Cerebellar cortex (tissue), 1 donor: Measurements from ENCODE around the gene TMEM80.
A peak's percentile ranks its signal among the peaks of the same experiment; 100 is the strongest.
"Not testable (repeated sequence)": the region's sequence is repeated elsewhere in the genome, so short reads cannot be mapped to it uniquely, and the experiment has no call there.

Experiments
- DNase-seq: peaks from one replicate; pipeline ENCODE4 v3.0.0-alpha.2; 2015; ENCODE audit warnings: low spot score

Gene TMEM80

DNA sequence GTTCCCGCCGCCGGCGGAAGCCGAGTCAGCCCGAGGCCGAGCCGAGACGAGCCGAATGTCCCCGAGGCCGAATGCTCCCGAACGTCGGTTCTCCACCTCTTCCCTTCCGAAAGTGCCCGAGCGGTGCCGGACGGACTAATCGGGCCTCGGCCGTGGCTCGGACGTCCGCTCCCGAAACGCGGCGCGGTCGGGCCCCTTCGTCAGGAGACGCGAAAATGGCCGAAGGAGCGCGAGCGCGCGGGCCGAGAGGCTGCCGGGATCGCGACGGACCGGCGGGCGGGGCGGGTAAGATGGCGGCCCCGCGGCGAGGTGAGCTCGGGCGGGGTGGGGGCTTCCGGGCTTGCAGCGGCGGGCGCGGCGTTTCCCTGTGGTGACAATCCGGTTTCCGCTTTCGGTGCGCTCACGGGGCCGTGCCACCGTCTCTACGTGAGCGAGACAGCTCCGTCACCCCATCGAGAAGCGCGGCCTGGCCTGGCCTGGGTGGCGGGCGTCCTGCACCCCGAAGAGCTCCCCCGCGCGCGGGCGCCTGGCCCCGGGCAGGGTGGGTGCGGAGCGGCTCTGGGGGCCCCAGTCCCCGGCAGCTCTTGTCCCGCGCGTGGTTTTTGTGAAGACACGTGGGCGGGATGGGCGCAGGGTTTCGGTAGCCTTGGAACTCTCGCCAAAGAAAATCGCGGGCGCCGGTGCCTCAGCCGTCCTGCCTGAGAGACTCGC is at the start of gene TMEM80:
Gene TMEM80 (plus strand): TSS at position 279 of the 711 bp plus-strand sequence. CDS start 12 bp downstream, at position 291.
- peak; percentile 96 for DNase-seq

DNA sequence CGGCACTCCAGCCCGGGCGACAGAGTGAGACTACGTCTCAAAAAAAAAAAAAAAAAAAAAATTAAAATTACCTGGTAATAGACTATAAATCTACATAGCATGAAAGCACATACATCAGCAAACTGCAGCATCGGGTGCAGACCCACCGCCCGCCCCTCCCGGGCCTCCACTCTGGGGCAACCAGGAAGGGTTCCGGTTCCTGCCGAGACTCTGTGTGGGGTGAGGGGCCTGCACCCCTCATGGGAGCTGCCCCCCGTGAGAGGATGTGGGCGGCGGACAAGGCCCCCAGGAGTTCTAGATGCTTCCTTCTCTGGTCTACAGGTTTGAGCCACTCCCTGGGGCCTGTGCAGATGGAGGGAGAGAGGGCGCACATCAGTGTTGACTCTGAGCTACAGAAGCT is 49.4 kb upstream of the TMEM80 start:
- no peak for DNase-seq

DNA sequence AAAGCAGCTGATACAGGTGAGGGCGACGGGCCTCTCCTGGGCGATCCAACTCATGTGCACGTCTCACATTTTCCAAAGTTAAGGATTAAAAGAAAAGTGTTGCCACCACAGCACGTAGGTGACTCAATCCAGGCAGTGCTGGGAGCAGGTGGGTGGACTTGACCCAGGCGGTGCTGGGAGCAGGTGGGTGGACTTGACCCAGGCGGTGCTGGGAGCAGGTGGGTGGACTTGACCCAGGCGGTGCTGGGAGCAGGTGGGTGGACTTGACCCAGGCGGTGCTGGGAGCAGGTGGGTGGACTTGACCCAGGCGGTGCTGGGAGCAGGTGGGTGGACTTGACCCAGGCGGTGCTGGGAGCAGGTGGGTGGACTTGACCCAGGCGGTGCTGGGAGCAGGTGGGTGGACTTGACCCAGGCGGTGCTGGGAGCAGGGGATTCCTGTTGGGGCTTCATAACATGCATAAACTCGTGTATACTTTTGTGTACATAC is 47.9 kb upstream of the TMEM80 start:
- DNase-seq: not testable (repeated sequence)

DNA sequence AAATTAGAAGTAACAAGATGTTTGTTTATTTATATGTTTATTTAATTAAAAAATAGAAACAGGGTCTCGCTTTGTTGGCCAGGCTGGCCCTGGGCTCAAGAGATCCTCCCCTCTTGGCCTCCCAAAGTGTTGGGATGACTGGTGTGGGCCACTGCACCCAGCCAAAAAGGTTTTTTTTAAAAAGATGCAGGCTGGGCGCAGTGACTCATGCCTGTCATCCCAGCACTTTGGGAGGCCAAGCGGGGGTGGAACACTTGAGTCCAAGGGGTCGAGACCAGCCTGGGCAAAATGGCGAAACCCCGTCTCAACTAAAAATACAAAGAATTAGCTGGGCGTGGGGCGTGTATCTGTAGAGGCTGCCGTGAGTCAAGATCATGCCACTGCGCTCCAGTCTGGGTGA is 45.1 kb upstream of the TMEM80 start:
- DNase-seq: no peak

DNA sequence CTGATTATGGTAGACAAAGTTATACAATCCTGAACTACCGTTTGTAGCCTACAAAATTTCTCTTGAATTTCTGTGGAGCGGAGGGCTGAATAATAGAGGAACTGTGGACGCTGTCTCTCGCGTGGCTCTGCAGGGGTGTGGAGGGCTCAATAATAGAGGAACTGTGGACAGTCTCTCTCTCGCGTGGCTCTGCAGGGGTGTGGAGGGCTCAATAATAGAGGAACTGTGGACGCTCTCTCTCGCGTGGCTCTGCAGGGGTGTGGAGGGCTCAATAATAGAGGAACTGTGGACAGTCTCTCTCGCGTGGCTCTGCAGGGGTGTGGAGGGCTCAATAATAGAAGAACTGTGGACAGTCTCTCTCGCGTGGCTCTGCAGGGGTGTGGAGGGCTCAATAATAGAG is 42.5 kb upstream of the TMEM80 start:
- not testable (repeated sequence) for DNase-seq

DNA sequence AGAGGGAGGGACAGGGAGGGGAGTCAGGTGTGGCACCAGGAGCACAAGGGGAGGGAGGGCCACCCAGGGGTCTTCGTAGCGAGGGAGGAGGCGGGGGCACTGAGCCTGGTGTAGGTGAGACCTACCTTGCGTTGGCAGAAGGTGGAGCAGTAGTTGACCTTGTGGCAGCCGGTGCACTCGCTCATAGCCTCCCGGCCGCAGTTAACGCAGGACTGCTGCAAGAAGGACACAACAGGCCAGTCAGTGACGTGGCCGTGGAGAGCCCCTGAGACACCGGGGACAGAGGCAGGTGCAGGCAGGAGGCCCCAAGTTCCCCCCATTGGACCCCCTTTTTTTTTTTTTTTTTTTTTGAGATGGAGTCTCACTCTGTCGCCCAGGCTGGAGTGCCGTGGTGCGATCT is 41.8 kb upstream of the TMEM80 start:
- DNase-seq: no peak

DNA sequence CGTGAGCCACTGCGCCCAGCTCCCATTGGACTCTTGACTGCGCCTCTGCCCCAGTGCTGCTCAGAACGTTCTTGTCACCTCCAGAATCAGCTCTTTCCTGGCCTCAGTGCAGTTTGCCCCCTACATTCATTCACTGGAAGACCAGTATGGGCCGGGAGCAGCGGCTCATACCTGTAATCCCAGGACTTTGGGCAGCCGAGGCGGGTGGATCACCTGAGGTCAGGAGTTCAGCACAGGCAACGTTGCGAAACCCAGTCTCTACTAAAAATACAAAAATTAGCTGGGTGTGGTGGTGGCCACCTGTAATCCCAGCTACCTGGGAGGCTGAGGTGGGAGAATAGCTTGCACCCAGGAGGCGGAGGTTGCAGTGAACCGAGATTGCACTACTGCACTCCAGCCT is 41.2 kb upstream of the TMEM80 start:
- DNase-seq: not testable (repeated sequence)

DNA sequence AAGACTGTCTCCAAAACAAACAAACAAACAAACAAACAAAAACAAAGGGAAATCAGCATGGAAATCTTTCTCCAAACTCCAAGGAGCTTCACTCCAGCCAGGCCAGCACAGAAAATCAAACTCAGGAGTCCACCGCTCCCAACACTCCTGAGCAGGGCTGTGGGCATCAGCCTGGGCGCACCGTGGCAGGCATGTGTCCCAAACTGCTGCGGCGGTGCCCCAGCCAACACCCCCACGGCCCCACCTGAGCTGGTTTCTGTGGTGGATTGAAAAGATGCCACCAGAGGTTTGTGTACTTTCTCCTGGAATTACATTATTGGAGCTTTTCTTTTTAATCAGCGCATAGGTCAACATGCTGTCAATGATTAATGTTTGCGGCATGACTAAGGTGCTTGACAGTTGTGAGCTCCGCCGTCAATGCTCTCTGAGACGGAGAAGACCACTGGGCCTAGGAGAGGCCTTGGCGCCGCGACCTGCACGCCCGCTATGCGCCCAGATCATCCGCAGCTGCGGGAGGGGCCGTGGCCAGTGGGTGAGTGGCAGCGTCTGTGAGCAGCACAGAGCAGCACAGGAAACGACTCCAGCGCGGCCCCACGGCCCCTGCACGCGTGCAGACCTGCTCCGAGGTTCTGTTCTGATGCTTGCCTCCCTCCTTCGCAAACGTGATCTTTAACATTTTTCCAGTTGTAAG is 40.4 kb upstream of the TMEM80 start:
- DNase-seq: no peak

DNA sequence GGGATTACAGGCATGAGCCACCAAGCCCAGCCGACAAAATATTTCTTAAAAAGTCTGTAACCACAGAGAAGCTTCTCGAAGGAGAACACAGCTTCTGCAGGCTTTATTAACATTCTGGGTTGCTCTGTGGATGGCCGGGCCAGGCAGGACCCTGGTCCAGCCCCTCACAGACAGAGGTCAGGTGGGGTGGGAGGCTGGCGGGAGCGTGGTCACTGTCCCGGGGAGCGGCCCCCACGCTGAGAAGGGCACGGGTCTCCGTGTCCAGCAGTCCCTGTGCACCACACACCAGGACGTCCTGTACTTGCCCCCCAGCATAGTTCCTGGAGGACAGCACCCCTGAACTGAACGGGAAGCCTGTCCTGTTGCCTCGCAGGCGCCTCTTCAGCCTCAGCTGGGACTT is 39.2 kb upstream of the TMEM80 start:
- DNase-seq: no peak

DNA sequence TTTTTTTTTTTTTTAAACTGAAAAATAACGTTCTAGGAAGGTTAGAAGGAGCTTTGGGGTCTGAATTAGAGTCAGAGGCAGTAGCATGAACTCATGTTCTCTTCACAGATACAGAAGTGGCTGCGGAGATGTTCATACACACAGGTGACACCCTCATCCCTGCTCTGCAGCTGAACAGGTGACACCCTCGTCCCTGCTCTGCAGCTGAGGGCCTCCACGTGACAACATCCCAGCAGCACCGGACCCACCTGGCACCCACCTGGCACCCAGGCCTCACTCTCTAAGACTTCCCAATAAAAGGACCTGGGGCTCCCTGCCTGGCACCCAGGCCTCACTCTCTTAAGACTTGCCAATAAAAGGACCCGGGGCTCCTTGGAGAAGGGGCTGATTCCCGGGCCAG is 38.8 kb upstream of the TMEM80 start:
- DNase-seq: no peak

DNA sequence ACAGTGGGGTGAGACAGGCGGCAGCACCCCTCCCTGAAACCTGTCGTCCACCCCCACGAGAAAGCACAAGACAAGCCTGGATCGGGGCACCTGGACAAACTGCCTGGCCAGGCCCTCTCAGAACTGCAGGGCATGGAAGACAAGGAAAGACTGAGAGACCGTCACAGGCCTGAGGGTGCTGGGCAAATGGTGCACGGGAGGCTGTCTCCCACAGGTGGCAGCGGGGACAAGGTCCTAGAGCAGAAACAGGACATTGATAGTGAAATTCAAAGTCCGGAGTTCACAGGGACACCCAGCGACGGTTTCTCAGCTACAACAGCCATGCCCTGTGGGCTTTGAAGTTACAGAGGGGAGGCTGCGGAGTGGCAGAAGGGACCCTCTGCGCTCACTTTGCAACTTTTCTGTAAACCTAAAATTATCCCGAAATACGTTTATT is 37.9 kb upstream of the TMEM80 start:
- DNase-seq: no peak

DNA sequence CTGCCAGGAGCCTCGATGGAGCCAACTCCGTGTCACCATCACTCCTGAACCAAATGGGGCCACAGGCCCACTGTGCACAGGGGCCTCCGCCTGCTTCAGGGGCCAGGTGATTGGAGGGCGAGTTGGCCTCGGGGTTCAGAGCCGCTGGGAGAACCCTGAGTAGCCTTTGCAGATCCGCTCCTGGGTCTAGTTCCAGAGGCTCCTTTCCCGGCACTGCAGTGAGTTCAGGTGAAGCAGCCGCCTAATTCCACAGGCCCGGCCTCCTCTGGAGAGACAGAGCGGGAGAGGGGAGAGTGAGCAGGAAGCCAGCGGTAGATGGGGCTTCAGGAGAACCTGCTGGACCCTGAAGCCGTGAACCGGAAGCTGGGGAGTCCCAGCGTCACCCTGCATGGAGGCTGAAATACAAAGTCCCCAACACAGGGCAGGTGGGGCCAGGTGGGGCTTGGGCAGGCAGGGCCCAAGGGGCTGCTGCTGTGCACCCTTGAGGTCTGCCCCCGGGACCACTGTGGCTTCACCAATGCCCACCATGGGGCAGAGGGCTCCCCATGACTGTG is 36.0 kb upstream of the TMEM80 start:
- no peak for DNase-seq

DNA sequence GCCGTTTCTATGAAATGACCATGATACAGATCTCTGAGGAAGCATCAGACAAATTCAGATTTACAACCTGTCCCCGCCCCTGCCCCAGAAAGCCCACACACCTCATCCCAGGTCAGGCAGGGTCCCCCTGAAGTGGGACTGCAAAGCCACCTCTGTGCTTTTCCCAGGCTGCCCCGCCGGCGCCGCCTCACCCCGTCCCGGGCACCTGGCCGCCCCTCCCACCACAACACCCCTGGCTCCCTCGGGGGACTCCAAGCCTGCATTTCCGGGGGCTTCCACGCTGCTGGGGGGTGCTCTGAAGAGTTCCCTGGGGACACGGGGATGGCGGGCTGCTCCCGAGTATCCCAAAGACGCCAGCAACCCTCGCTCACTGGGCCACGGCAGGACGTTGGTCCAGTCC is 35.3 kb upstream of the TMEM80 start:
- no peak for DNase-seq

DNA sequence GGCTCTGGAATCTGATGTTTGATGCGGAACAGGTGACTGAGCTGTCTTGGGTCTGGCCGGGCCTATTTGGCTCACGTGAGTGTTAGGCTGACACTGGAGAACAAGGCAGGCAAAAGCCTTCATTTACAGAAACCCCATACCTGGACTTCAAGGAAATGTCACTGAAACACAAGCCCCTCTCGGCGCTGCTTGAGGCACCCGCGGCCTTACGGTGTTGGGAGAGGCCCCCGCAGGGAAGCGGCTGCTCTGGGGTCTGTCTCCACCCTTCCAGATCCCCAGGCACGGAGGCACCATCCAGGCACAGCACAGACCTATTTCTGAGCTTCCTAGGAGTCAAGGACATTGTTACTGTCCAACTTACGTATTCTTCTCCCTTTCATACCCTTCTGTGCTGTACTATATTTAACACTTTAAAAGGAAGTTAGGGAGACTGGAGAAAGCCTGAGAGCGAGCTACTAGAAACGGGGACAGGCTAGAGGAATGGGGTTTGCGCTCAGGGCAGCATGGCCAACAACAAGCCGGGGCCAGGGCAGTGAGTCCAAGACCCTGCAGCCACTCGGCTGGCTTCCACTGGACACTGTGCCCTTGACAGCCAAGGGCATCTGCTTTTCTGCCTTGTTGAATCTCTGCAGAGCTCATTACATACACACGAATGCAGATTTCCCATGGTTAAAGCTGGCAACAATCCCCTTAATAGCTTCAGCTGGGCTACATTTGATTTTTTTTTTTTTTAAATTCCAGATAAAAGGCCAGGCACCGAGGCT is 34.8 kb upstream of the TMEM80 start:
- DNase-seq: peak; percentile 63

DNA sequence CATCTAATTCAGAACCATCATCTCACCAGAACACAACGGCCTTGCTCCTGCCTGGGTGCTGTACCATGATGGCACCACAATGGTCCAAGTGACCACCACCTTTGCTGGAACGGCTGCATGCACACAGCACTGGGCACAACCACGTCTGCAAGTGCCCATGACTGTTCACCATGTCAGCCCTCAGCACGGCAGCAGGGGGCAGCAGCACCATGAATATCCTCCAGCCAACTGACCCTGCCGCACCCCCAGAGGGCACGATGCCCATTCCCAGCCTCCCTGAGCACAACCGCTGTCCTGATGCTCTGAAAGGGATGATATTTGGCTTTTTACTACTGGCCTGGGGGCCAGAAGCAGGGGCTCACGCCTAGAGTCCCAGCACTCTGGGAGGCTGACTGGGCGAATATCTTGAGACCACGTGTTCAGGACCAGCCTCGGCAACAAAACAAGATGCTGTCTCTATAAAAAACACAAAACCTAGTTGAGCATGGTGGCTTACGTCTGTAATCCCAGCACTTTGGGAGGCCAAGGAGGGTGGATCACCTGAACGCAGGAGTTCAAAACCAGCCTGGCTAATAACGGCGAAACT is 32.8 kb upstream of the TMEM80 start:
- peak; percentile 53 for DNase-seq

DNA sequence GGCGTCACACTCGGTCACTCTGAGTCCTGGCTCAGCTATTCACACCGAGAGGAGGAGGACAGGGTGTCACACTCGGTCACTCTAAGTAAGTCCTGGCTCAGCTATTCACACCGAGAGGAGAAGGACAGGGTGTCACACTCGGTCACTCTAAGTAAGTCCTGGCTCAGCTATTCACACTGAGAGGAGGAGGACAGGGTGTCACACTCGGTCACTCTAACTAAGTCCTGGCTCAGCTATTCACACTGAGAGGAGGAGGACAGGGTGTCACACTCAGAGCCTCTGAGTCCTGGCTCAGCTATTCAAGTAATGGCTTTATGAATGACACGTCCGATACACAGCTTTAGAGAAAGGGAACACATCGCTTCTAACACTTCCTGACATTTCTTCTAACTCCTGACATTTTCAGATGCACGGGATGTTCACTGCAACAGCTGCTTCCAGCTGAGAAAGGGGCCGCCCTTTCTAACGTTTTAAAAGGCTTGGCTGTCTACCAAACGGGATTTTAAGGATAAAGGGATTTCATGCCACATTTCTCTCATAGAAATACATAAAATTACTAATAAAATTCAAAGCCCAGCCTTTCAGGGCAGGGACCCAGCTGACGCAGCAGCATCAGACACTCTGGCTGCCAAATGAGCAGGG is 30.4 kb upstream of the TMEM80 start:
- no peak for DNase-seq

DNA sequence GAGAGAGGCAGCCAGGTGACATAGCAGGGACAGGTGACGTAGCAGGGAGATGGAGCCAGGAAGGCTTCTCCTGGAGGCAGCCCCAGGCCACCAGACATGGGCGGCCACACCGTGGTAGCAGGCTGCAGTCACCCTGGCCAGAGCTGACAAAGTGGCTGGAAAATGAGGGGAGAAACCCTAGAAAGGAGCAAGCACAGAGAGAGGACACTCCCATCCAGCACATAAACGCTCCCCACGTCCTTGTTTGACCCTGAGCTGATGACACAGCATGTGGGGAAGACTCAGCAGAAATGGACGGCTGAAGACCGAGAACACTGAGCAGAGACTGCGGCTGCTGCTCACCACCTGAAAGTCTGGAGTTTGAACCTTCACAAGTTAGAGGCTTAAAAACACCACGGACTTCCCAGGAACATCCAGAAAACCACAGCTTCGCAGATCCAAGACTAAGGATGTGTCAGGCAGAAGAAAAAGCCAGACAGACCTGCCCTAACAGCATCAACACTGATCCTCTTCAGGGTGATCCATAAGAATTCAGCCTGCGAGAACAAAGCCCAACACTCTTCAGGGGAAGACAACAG is 29.8 kb upstream of the TMEM80 start:
- peak; percentile 89 for DNase-seq

DNA sequence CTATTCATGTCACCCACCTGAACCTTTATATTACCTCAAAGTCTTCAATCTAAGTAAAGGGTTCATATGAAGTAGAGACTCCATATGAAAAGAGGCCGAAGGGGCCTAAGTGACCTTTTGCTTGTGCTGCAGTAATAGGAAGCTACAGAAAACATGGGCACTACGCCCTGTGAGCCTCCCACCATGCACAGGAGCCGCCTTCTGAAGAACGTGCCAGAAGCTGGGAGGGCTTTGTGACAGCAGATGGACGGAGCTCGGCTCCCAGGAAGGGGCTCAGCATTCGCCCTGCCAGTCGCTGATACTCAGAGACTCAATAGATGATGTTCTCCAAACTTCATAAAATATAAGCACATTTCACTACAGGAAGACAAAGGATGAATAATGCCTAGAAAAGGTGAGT is 21.8 kb upstream of the TMEM80 start:
- DNase-seq: peak; percentile 63

DNA sequence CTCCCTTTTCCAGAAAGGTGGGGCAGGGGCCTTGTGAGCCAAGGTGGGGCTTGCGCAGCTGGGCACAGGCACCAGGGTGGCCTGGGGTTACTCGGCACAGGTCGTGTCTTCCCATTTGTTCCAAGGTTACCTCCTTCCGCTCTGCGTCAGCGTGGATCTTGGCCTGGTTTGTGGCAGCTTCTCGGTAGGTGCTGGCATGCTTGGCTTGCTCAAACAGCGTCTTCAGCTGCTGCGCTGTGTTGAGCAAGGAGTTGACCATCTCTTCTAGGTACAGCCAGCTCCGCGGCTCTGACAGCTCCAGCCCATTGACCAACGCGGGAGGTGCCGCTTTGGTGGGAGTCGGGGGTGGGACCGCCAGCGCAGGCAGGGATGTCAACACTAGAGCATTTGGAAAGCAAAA is 21.2 kb upstream of the TMEM80 start:
- DNase-seq: peak; percentile 82

DNA sequence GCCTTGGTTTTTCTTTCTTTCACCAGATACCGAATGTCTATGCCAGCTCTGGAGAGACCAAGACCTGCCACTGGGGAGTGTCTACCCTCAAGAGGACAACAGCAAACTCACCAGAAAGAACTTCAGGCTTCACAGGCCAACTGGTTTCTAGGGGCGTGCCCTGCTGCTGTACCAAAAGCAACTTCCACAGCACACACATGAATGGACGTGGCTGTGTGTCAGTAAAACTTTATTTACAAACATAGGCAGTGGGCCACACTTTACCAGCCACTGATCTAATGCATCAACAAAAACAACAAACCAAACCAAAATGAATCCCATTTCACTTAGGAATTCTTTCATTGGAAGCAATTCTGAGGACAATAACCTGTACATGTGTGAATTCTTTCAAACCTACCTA is 17.3 kb upstream of the TMEM80 start:
- DNase-seq: no peak
